GM18861 (cell line): ENCODE measurements around the gene TOB1.
A peak's percentile ranks its signal among the peaks of the same experiment; 100 is the strongest.
"Not testable (repeated sequence)": the region's sequence is repeated elsewhere in the genome, so short reads cannot be mapped to it uniquely, and the experiment has no call there.

Source experiments
- ATAC-seq: cut with Tn5 transposase; IDR thresholded peaks from one replicate; pipeline ENCODE4 v1.9.1; 2021; ENCODE audit not compliant: unreplicated experiment

TOB1 gene

DNA sequence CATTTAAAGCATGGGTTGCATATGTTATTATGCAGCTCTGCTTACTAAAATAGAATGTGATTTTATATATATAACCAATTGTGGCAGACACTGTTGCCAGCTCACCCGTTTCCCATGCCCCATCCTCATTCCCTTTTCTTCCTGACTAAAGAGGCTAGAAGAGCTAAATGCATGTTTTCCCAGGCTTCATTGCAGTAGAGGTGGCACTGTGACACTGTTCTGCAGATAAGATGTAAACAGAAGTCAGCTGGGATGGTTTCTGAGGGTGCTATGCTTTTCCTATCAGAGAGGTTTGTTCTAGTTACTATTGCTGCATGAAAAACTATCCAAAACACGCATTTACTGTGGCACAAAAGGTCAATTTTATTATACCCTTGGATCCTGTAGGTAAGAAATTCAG lies 5.7 kb upstream of the TOB1 start:
- no peak for ATAC-seq

DNA sequence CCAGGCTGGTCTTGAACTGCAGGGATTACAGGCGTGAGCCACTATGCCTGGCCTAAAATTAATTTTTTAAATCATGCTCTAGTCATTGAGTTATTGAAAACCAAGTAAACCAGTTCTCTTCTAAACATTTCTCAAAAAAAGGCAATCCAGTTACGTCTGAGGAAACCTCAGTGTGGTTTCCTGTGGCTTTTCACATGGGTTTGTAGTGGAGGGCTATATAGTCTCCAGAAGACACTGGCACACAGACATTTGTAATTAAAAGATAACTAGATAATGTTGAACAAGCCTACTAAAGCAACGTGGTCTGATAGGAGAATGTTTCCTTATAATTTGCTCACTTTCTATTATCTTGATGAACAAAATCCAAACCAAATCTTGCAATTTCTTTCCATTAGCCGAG lies 5.2 kb upstream of the TOB1 start:
- peak; percentile 26 for ATAC-seq

GRCh38 chr17:50868602-50869001 lies 2.4 kb upstream of the TOB1 start:
- no peak for ATAC-seq

GRCh38 chr17:50868140-50868438 lies 1.9 kb upstream of the TOB1 start:
- no peak for ATAC-seq

DNA sequence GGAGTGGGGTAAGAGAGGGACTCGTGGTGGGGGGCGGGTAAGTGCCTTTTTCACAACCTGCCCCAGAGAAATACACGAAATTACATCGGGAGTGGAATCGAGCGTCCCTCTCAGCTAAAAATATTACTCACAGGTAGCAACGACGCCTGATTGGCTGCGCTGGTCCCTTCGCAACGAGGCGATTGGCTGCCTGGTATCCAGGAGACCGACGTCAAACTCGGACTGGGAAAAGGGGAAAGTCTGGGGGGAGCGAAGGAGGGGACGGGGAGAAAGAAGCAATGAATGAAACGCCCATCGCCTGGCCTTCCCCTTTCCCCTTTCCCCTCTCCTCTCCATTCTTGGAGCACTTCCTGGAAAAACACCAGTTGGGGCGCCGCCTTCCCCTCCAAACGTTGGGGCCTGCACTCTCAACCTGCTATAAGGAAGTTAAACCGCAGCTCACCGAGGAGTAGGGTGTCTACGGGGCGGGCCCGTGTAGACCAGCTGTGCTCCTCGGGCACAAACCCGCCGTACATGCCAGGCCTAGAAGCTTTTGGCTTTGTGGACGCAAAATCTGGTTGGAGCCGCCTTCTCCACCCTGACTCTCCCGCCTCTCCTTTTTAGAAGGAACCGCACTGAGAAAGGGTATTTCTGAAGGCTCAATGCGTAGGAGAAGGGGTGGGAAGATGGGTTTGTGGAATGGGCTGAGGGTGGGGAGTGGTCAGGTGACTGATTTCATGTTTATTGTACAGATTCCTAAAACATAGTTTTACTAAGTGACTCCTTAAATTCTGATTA lies 1.4 kb upstream of the TOB1 start:
- no peak for ATAC-seq

GRCh38 chr17:50866950-50867362 lies 802 bp upstream of the TOB1 start:
- no peak for ATAC-seq

- no peak for ATAC-seq
Measured at GRCh38 chr17:50865868-50866260, 290 bp downstream of the TOB1 start.

- ATAC-seq: peak; percentile 12
Measured at GRCh38 chr17:50865060-50865867, 890 bp downstream of the TOB1 start.

GRCh38 chr17:50864747-50865059 lies 1.5 kb downstream of the TOB1 start:
- no peak for ATAC-seq

DNA sequence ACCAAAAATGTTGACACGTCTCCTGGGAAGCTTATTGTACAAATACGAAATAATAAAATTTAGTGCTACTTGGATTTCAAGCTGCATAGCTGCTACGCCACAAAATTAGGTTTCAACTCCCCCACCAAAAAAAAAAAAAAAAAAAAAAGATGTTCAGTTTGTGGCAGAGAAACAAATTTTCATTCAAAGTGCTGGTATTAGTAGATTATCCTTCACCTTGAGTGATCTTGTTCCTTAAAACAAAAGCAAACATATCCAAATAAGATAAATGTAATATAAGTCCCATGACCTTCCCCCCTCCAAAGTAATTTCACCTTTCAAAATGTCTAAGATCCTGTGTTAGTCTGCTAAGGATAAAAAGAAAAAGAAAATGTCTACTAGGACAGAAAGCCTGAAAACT lies 2.2 kb downstream of the TOB1 start:
- ATAC-seq: no peak

- no peak for ATAC-seq
Measured at GRCh38 chr17:50863221-50863843, 2.8 kb downstream of the TOB1 start.

DNA sequence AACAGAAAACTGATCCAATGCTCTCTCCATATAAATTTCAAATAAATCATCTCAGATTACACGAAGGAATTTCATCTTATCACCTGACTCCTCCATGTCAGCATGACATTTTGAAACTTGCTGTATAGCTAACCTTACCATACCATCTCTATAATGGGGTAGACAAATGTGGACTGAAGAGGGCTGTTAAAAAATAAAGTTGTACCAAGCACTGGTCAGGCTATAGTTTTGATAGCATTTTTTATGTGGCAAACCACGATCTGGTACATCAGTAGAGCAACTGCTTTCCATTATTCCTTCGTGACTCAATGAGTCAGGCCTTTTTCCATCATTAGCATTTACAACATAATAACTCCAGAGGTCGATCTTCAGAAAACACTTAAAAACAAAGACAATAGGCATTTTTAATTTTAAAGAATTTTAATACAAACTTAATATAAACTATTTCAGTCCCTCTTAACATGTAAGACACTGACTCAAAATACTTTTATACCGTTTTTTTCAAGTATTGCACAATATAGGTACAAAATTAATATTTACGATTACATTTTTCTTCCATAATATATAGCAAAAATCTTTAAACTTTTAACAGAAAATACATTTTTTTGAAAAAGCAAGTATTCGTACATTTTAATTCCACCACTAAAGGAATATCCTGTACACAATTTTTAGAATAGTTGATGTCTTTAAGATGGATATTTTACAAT lies 4.2 kb downstream of the TOB1 start:
- no peak for ATAC-seq

DNA sequence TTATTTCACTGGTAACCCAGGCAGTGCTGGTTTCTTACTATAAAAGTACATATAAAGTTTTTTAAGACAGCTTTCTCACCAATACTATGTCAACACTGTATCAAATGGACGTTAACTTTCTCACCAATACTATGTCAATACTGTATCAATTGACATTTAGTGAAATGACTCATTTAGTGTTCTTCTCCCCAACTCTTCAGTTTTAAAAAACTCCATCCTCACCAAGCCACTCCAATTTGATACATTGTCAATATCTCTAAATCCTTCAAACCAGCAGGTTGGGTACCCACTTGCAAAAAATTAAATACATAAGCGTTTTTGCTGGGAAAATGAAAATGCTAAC lies 4.8 kb downstream of the TOB1 start:
- ATAC-seq: no peak

DNA sequence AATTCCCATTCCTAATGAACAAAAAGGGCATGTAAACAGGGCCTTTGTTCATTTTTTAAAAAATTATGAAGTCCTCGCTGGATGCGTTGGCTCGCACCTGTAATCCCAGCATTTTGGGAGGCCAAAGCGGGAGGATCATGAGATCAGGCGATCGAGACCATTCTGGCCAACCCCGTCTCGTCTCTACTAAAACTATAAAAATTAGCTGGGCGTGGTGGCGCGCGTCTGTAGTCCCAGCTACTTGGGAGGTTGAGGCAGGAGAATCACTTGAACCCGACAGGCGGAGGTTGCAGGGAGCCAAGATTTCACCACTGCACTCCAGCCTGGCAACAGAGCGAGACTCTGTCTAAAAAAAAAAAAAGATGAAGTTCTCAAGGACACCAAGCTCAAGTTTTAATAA lies 6.4 kb downstream of the TOB1 start:
- not testable (repeated sequence) for ATAC-seq

DNA sequence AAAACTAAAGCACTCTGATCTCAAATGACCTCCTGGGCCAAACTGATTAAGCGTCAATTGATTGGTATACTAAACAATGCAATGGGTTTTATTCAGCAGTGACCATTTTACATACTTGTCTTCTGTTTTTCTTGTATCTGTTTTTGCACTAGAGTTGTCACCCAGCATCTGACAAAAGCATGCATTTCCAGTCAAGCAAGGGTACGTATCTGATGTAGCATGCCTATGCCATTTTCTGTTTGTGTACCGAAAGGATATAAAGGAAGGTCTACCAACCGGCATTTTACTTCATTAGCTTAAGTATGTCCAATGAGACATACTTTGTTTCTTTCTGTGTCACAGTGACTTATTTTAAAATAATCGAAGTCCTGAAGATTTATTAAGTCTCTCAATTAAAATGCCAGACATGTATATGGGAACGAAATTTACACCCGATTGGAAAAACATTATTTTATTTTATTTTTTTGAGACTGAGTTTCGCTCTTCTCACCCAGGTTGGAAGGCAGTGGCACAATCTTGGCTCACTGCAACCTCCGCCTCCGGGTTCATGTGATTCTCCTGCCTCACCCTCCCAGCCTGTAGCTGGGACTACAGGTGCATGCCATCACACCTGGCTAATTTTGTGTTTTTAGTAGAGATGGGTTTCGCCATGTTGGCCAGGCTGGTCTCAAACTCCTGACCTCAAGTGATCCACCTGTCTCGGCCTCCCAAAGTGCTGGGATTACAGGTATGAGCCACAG lies 7.5 kb downstream of the TOB1 start:
- no peak for ATAC-seq

GRCh38 chr17:50856431-50856830 lies 9.7 kb downstream of the TOB1 start:
- no peak for ATAC-seq

- no peak for ATAC-seq
Measured at GRCh38 chr17:50855708-50856330, 10.3 kb downstream of the TOB1 start.

- no peak for ATAC-seq
Measured at GRCh38 chr17:50853781-50854180, 12.4 kb downstream of the TOB1 start.

GRCh38 chr17:50853015-50853615 lies 13.0 kb downstream of the TOB1 start:
- ATAC-seq: no peak

DNA sequence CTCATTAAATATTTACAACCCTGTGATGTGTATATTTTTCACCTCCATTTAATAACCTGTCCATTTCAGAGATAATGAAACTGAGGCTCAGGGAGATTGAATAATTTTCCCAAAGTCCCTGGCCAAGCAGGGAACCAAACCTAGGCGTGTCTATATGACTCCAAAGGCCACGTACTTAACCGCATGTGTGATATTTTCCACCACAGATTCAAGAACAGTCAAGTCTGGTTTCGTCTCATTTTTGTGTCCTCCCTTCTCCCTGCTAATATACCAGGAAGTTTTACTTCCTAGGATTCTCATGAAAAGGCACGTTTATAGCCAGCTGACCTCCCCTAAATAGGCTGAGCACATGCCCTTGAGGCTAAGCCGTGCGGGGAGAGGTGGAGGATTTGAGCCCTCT lies 15.5 kb downstream of the TOB1 start:
- no peak for ATAC-seq
